Measurements from ENCODE around the gene SLC22A5.

DNA sequence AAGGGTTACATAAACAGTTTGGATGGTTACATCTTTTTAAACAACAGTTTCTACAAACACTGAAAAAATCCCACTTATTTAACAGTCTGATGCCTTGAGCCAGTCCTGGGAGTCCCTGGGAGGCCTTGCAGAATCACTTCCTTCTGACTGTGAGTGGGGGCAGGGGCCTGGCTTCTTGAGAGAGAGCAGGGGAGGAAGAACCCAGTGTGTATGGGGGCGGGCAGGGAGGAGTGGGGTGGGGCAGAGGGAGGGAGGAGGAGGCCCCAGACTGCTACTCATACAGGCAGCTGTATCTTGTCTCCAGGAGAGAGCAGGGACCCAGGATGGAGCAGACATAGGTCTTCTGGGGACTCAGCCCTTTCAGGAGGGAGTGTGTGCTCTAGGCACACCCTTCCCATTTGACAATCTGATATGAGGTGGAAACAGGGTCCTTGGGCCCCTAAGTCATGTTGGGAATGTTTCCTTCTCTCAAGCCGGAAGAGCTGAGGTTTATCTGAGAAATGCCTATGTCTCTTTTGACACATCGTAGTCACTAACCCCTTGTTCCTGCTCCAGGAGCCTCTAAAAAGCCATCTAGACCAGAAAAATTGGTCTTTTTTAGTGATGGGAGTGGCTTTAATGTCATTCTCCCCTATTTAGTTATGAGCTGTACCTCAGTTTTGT is 68.2 kb downstream of the SLC22A5 start:
- TF ChIP-seq POLR2AphosphoS5 (IDR thresholded peaks at IDR 0.05), result no peak
- TF ChIP-seq, protein P1, sequence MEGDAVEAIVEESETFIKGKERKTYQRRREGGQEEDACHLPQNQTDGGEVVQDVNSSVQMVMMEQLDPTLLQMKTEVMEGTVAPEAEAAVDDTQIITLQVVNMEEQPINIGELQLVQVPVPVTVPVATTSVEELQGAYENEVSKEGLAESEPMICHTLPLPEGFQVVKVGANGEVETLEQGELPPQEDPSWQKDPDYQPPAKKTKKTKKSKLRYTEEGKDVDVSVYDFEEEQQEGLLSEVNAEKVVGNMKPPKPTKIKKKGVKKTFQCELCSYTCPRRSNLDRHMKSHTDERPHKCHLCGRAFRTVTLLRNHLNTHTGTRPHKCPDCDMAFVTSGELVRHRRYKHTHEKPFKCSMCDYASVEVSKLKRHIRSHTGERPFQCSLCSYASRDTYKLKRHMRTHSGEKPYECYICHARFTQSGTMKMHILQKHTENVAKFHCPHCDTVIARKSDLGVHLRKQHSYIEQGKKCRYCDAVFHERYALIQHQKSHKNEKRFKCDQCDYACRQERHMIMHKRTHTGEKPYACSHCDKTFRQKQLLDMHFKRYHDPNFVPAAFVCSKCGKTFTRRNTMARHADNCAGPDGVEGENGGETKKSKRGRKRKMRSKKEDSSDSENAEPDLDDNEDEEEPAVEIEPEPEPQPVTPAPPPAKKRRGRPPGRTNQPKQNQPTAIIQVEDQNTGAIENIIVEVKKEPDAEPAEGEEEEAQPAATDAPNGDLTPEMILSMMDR (IDR thresholded peaks at IDR 0.05), result no peak
